ENCODE measurements around the gene CFL1. TPM values are rescaled to one million over a fixed set of nuclear protein-coding genes. Genes with fewer than 3 reads are reported as not detected.

The CFL1 gene
- total and polyA plus RNA-seq, 2 experiments from 2014 or later, result 1,393 to 2,124 TPM

DNA sequence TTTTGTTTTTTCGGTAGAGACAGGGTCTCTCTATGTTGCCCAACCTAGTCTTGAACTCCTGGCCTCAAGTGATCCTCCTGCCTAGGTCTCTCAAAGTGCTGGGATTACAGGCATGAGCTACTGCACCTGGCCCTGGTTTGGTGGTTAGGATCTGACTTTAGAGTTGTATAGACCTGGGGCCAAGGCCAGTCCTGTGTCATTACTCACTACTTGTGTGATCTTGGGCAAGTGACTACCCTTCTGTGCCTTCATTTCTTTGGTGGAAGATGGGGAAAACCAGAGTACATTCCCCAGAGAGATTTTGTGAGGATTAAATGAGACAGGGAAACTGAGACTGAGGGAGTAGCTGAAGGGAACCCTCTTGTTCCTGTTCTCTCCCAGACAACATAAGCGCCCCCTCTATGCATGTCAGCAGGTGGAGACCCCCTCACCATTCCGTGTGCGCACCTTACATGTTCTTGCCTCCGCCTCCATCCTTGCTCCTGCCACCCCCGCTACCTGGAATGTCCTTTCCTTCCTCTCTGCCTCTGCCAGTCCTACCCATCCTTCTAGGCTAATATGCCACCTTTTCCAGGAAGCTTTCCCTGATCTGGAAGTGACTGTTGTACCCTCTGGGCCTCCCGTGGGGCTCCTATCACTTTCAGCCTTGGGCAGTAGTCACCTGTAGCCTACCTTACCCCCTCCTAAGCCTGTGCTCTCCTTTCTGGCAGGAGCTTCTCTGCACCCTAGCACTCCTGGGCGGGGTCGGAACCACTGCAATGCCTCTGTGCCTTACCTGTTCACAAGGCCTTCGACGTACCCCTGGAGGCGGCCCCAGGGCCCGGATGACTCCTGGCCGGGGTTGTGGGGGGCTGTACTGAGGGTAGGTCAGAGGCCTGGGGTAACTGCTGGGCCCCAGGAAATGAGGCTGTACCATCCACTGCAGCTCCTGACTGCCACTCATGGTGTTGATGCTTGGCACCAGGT, 38.3 kb upstream of the CFL1 start (continued):
- TF ChIP-seq, protein P1, sequence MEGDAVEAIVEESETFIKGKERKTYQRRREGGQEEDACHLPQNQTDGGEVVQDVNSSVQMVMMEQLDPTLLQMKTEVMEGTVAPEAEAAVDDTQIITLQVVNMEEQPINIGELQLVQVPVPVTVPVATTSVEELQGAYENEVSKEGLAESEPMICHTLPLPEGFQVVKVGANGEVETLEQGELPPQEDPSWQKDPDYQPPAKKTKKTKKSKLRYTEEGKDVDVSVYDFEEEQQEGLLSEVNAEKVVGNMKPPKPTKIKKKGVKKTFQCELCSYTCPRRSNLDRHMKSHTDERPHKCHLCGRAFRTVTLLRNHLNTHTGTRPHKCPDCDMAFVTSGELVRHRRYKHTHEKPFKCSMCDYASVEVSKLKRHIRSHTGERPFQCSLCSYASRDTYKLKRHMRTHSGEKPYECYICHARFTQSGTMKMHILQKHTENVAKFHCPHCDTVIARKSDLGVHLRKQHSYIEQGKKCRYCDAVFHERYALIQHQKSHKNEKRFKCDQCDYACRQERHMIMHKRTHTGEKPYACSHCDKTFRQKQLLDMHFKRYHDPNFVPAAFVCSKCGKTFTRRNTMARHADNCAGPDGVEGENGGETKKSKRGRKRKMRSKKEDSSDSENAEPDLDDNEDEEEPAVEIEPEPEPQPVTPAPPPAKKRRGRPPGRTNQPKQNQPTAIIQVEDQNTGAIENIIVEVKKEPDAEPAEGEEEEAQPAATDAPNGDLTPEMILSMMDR (conservative IDR thresholded peaks at IDR 0.05; ENCODE audit: low read depth in 2 of 2), result no peak
- no peak for TF ChIP-seq JUNB (IDR thresholded peaks at IDR 0.05; ENCODE audit: unreplicated experiment)
- TF ChIP-seq, protein P2, sequence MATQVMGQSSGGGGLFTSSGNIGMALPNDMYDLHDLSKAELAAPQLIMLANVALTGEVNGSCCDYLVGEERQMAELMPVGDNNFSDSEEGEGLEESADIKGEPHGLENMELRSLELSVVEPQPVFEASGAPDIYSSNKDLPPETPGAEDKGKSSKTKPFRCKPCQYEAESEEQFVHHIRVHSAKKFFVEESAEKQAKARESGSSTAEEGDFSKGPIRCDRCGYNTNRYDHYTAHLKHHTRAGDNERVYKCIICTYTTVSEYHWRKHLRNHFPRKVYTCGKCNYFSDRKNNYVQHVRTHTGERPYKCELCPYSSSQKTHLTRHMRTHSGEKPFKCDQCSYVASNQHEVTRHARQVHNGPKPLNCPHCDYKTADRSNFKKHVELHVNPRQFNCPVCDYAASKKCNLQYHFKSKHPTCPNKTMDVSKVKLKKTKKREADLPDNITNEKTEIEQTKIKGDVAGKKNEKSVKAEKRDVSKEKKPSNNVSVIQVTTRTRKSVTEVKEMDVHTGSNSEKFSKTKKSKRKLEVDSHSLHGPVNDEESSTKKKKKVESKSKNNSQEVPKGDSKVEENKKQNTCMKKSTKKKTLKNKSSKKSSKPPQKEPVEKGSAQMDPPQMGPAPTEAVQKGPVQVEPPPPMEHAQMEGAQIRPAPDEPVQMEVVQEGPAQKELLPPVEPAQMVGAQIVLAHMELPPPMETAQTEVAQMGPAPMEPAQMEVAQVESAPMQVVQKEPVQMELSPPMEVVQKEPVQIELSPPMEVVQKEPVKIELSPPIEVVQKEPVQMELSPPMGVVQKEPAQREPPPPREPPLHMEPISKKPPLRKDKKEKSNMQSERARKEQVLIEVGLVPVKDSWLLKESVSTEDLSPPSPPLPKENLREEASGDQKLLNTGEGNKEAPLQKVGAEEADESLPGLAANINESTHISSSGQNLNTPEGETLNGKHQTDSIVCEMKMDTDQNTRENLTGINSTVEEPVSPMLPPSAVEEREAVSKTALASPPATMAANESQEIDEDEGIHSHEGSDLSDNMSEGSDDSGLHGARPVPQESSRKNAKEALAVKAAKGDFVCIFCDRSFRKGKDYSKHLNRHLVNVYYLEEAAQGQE (IDR thresholded peaks at IDR 0.05; ENCODE audit: unreplicated experiment), result no peak
- no peak for TF ChIP-seq STAT1 (IDR thresholded peaks at IDR 0.05; ENCODE audit: unreplicated experiment)
- no peak for TF ChIP-seq EZH2 (IDR thresholded peaks at IDR 0.05; ENCODE audit: low read depth, unreplicated experiment)
- no peak for TF ChIP-seq CREB1 (CRISPR knock-in tag; IDR thresholded peaks at IDR 0.05; ENCODE audit: low read depth)
- TF ChIP-seq EZH2phosphoT487 (IDR thresholded peaks at IDR 0.05; ENCODE audit: unreplicated experiment), result no peak
- TF ChIP-seq ZNF114 (CRISPR knock-in tag; IDR thresholded peaks at IDR 0.05), result no peak
- TF ChIP-seq, protein P3, sequence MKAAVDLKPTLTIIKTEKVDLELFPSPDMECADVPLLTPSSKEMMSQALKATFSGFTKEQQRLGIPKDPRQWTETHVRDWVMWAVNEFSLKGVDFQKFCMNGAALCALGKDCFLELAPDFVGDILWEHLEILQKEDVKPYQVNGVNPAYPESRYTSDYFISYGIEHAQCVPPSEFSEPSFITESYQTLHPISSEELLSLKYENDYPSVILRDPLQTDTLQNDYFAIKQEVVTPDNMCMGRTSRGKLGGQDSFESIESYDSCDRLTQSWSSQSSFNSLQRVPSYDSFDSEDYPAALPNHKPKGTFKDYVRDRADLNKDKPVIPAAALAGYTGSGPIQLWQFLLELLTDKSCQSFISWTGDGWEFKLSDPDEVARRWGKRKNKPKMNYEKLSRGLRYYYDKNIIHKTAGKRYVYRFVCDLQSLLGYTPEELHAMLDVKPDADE (IDR thresholded peaks at IDR 0.05), result no peak

GRCh38 chr11:65895482-65895981, 37.6 kb upstream of the CFL1 start:
- H3K4me3 Mint-ChIP-seq, result no peak overlapping the region; the same call in 2 of the 3 replicates
- peaks cover 15% of the 10 kb centered on the region for H3F3A ChIP-seq (replicated peaks; ENCODE audit: low read depth)
- peaks cover 7% of the 10 kb centered on the region for H4K20me1 ChIP-seq (replicated peaks; ENCODE audit: insufficient read depth)
- H3K79me2 ChIP-seq (replicated peaks; ENCODE audit: insufficient read depth), result peaks cover 4% of the 10 kb centered on the region
- H3K27me3 Mint-ChIP-seq (ENCODE audit: insufficient read depth, low read depth, poor library complexity), result peaks cover 40% of the 10 kb centered on the region
- H3K27ac ChIP-seq (ENCODE audit: low read depth), result no peak overlapping the region
- no peak overlapping the region for H3K27ac Mint-ChIP-seq
- no peak overlapping the region for H3K4me2 ChIP-seq
- peaks cover 19% of the 10 kb centered on the region for H3K4me1 ChIP-seq (ENCODE audit: insufficient read depth)
- no peaks in the 10 kb centered on the region for H3K9me2 ChIP-seq (ENCODE audit: insufficient read depth)
- ATAC-seq (no peak), DNase-seq (ENCODE audit: low spot score) (no peak)
- peaks cover 22% of the 10 kb centered on the region for H3K4me1 Mint-ChIP-seq
- peaks cover 9% of the 10 kb centered on the region for H3K36me3 Mint-ChIP-seq (ENCODE audit: low read depth)
- peaks cover 2% of the 10 kb centered on the region; the same call in 1 of the 3 replicates for H3K9me3 Mint-ChIP-seq
- peaks cover 34% of the 10 kb centered on the region for H3K27me3 ChIP-seq (ENCODE audit: insufficient read depth)
- H3K36me3 ChIP-seq (ENCODE audit: insufficient read depth), result no peaks in the 10 kb centered on the region
- H2AFZ ChIP-seq, result no peak overlapping the region
- no peak overlapping the region for H3K4me3 ChIP-seq
- TF ChIP-seq EZH2 (IDR thresholded peaks at IDR 0.05; ENCODE audit: low read depth, unreplicated experiment) (no peak), CREB1 (CRISPR knock-in tag; IDR thresholded peaks at IDR 0.05; ENCODE audit: low read depth) (no peak), NANOG (IDR thresholded peaks at IDR 0.05; ENCODE audit: borderline replicate concordance) (no peak), STAT1 (IDR thresholded peaks at IDR 0.05; ENCODE audit: unreplicated experiment) (no peak)
- TF ChIP-seq, protein P3 (IDR thresholded peaks at IDR 0.05), result no peak
- TF ChIP-seq, protein P2 (IDR thresholded peaks at IDR 0.05; ENCODE audit: unreplicated experiment), result no peak
- TF ChIP-seq, protein P1 (conservative IDR thresholded peaks at IDR 0.05; ENCODE audit: low read depth in 2 of 2), result no peak

Measured in GM23338 (cell line).